ENCODE data around the gene WDR64. TPM values are rescaled to one million over a fixed set of nuclear protein-coding genes. Genes with fewer than 3 reads are reported as not detected.
"Not testable (repeated sequence)": the region's sequence is repeated elsewhere in the genome, so short reads cannot be mapped to it uniquely, and the experiment has no call there.

Gene WDR64
- total RNA-seq, 6 experiments from 2014 or later, result not detected

DNA sequence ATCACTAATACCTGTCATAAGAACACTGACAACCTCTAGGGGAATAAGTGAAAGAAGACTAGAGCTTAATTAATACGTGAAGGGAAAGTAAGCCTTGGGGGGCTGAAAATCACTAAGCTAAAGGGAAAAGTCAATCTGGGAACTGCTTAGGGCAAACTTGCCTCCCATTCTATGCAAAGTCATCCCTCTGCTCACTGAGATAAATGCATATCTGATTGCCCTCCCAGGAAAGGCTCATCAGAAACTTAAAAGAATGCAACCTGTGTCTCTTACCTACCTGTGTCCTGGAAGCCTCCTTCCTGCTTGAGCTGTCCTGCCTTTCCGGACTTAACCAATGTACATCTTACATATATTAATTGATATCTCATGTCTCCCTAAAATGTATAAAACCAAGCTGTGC, 81.8 kb downstream of the WDR64 start:
- Mint-ChIP-seq H3K27me3 (ENCODE audit: insufficient read depth) (peaks cover 4% of the 10 kb centered on the region), H3K27ac (no peak overlapping the region), H3K9me3 (no peaks in the 10 kb centered on the region), H3K4me1 (ENCODE audit: low read depth) (no peaks in the 10 kb centered on the region; the same call in 1 of the 2 replicates), H3K4me3 (no peak overlapping the region), H3K36me3 (ENCODE audit: low read depth) (no peaks in the 10 kb centered on the region)
- TF ChIP-seq, protein P1, sequence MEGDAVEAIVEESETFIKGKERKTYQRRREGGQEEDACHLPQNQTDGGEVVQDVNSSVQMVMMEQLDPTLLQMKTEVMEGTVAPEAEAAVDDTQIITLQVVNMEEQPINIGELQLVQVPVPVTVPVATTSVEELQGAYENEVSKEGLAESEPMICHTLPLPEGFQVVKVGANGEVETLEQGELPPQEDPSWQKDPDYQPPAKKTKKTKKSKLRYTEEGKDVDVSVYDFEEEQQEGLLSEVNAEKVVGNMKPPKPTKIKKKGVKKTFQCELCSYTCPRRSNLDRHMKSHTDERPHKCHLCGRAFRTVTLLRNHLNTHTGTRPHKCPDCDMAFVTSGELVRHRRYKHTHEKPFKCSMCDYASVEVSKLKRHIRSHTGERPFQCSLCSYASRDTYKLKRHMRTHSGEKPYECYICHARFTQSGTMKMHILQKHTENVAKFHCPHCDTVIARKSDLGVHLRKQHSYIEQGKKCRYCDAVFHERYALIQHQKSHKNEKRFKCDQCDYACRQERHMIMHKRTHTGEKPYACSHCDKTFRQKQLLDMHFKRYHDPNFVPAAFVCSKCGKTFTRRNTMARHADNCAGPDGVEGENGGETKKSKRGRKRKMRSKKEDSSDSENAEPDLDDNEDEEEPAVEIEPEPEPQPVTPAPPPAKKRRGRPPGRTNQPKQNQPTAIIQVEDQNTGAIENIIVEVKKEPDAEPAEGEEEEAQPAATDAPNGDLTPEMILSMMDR (IDR thresholded peaks at IDR 0.05), result no peak
- DNase-seq, result no peak

DNA sequence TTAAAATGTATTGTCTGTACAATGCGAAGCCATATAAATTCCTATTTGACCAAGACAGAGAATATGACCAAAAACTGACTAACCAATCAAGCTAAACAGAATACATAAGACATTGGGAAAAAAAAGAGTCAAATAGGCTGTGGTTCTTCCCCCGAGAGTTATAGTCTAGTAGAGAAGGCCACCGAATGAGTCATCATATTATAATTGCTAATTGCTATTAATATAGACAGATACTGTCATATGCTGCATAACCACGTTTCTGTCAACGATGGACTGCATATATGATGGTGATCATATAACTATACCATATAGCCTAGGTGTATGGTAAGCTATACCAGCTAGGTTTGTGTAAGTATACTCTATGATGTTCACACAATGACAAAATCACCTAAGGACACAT, 82.5 kb downstream of the WDR64 start:
- H3K9me3 Mint-ChIP-seq, result no peaks in the 10 kb centered on the region
- TF ChIP-seq, protein P1 (IDR thresholded peaks at IDR 0.05), result no peak
- H3K36me3 Mint-ChIP-seq (ENCODE audit: low read depth), result no peaks in the 10 kb centered on the region
- no peaks in the 10 kb centered on the region; the same call in 1 of the 2 replicates for H3K4me1 Mint-ChIP-seq (ENCODE audit: low read depth)
- H3K27ac Mint-ChIP-seq, result no peak overlapping the region
- peaks cover 4% of the 10 kb centered on the region for H3K27me3 Mint-ChIP-seq (ENCODE audit: insufficient read depth)
- no peak overlapping the region for H3K4me3 Mint-ChIP-seq
- no peak for DNase-seq

DNA sequence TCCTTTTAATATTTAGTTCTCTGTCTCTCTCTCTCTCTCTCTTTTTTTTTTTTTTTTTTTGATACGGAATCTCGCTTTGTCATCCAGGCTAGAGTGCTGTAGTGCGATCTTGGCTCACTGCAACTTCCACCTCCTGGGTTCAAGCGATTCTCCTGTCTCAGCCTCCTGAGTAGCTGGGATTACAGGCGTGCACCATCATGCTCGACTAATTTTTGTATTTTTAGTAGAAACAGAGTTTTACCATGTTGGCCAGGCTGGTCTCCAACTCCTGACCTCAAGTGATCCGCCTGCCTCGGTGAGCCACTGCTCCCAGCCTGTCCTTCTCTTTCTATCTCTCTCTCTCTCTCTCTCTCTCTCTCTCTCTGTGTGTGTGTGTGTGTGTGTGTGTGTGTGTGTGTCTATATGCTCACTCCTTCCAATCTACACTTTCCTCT, 83.4 kb downstream of the WDR64 start:
- not testable (repeated sequence) for H3K27ac Mint-ChIP-seq; H3K4me3 Mint-ChIP-seq; H3K4me1 Mint-ChIP-seq (ENCODE audit: low read depth); DNase-seq; H3K36me3 Mint-ChIP-seq (ENCODE audit: low read depth); H3K27me3 Mint-ChIP-seq (ENCODE audit: insufficient read depth); H3K9me3 Mint-ChIP-seq

DNA sequence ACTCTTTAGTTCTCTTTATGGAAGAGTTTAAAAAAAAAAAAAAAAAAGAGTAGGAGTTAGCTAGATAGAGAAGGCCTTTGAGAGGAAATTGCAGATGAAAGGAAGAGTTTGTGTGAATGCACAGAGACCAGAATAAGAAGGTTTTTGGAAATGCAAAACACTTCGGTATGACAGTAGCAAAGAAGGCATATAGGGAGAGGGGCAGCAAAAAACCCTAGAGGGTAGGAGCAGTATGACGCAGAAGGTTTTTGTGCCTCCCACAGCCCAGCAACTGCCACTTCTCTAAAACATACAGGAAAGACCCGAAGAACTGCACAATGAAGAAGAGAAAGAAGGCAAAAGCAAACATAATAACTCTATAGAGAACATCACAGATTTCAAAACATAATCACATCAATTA, 84.3 kb downstream of the WDR64 start:
- no peaks in the 10 kb centered on the region; the same call in 1 of the 2 replicates for H3K4me1 Mint-ChIP-seq (ENCODE audit: low read depth)
- no peaks in the 10 kb centered on the region for H3K9me3 Mint-ChIP-seq
- no peak overlapping the region for H3K27ac Mint-ChIP-seq
- no peak for DNase-seq
- peaks cover 3% of the 10 kb centered on the region for H3K27me3 Mint-ChIP-seq (ENCODE audit: insufficient read depth)
- TF ChIP-seq, protein P1 (IDR thresholded peaks at IDR 0.05), result no peak
- no peak overlapping the region for H3K4me3 Mint-ChIP-seq
- H3K36me3 Mint-ChIP-seq (ENCODE audit: low read depth), result no peaks in the 10 kb centered on the region

DNA sequence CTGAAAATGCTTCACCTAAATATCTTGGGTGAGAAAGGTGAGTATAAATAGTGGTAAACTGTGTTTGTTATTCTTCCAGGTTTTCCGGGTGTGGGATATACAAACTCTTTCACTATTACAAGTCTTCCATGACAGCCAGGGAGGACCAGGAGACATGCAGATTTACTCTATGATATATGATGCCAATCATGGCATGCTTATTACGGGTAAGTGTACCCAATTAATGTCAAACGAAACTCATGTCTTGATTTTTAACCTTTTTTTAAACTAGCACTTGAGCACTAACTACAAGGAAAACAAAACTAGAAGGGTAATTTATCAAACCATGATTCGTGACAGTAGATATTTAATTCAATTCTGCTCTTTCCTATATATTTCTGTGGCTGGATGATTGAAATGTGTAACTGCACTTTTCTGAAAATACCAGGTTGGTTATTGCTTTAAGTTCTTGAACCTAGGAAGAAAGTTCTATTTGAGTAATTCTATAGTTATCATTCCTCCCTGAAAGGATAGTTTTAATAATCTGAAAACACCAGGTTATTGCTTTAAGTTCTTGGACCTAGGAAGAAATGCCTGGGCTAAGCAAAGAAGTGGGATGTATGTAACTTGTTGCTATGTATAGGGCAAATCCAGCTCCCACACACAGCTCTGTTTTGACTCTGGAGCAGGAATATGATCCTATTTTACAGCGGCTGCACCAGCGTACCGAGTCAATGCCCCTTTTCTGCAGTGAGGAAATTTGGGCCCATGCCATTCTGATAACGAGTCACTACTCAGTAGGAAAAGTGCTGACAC, 86.4 kb downstream of the WDR64 start:
- Mint-ChIP-seq H3K4me1 (ENCODE audit: low read depth) (no peaks in the 10 kb centered on the region; the same call in 1 of the 2 replicates), H3K27me3 (ENCODE audit: insufficient read depth) (peaks cover 3% of the 10 kb centered on the region; the same call in 1 of the 2 replicates)

DNA sequence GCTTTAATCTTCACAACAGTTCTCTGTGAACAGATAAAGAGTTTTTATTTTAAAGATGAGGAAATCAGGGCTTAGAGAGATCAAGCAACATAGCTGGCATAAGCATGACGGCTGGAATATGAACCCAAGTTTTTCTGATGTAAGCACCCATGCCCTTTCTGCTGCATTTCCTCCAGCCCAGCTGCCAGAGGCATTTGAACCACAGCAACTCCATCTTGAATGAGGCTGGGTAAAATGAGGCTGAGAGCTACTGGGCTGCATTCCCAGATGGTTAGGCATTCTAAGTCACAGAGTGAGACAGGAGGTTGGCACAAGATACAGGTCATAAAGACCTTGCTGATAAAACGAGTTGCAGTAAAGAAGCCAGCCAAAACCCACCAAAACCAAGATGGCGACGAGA, 90.0 kb downstream of the WDR64 start:
- Mint-ChIP-seq H3K4me3 (no peak overlapping the region), H3K36me3 (ENCODE audit: low read depth) (no peaks in the 10 kb centered on the region), H3K27ac (no peak overlapping the region), H3K4me1 (ENCODE audit: low read depth) (no peaks in the 10 kb centered on the region), H3K27me3 (ENCODE audit: insufficient read depth) (no peaks in the 10 kb centered on the region; the same call in 1 of the 2 replicates), H3K9me3 (no peaks in the 10 kb centered on the region)
- no peak for DNase-seq
- TF ChIP-seq, protein P1 (IDR thresholded peaks at IDR 0.05), result no peak

More for the DNA sequence above, 86.4 kb downstream of the WDR64 start:
- Mint-ChIP-seq H3K9me3 (no peaks in the 10 kb centered on the region), H3K36me3 (ENCODE audit: low read depth) (no peaks in the 10 kb centered on the region), H3K27ac (no peak overlapping the region), H3K4me3 (no peak overlapping the region)
- no peak for DNase-seq
- TF ChIP-seq, protein P1 (IDR thresholded peaks at IDR 0.05), result no peak

Data from HFFc6 (cell line).